ENCODE results near the gene CFDP1. TPM values are rescaled to one million over a fixed set of nuclear protein-coding genes. Genes with fewer than 3 reads are reported as not detected.

Gene CFDP1
- total RNA-seq, 1 donor from 2014 or later, result 35.4 TPM

DNA sequence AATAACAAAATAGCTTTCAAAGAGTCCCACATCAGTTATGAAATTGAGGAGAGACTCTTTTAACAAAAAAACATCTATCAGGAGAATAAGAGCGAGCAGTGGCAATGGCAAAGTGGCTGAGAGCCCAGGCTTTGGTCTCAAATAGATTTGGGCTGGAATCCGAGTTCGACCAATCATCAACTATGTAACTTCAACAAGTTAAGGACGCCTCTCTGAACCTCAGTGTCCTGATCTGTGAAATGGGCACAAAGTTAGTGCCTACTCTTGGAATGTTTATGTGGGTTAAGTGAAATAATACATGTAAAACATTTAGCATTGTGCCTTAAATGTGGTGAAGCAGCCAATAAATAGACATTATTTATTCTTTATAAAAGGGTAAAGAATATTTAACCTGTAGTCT is 45.4 kb downstream of the CFDP1 start:
- H3K27ac Mint-ChIP-seq, result no peak overlapping the region
- H3K27me3 Mint-ChIP-seq (ENCODE audit: insufficient read depth), result peaks cover 7% of the 10 kb centered on the region
- H3K4me3 Mint-ChIP-seq, result no peak overlapping the region
- intact Hi-C loops (cut with micrococcal nuclease), result loop anchor here (5.0 to 10.0 kb wide), 3 partner anchors 374 to 683 kb away; partner anchors contain the start of gene MLKL
- no peaks in the 10 kb centered on the region for H3K9me3 Mint-ChIP-seq
- no peaks in the 10 kb centered on the region for H3K4me1 Mint-ChIP-seq (ENCODE audit: low read depth)
- no peak for DNase-seq (ENCODE audit: low spot score)
- peaks cover 10% of the 10 kb centered on the region for H3K36me3 Mint-ChIP-seq (ENCODE audit: low read depth)

DNA sequence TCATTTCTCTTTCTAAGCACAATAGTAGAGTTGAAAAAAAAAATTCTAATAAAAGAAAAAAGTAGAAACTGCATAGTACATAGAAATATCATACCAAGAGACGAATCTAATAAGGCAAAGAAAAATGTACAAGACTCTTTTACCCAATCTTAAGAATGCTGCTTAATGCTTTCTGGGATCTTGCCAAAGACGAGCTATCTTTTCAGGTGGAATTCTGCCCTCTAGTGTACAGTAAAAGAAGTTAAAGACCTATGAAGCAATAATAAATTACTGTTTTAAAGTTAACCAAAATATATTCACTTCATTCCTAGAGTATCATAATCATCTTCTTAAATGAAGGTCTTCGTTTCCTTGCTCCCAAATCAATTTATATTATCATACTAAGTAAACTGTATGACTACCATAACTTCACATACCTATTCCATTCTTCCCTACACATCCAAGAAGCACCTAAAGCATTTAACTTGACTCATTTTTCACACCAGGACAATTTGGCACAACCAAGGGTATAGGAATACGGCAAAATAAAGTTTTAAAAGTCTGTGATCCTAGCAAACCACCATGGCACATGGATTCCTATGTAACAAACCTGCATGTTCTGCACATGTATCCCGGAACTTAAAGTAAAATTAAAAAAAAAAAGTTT is 47.7 kb downstream of the CFDP1 start:
- Mint-ChIP-seq H3K27ac (no peak overlapping the region), H3K4me1 (ENCODE audit: low read depth) (peaks cover 4% of the 10 kb centered on the region), H3K36me3 (ENCODE audit: low read depth) (peaks cover 19% of the 10 kb centered on the region), H3K9me3 (no peaks in the 10 kb centered on the region), H3K27me3 (ENCODE audit: insufficient read depth) (peaks cover 14% of the 10 kb centered on the region), H3K4me3 (no peak overlapping the region)
- no peak for DNase-seq (ENCODE audit: low spot score)
- intact Hi-C loops (cut with micrococcal nuclease), result loop anchor here (1.0 to 10.0 kb wide), 5 partner anchors 151 to 681 kb away; partner anchors contain the start of gene MLKL

DNA sequence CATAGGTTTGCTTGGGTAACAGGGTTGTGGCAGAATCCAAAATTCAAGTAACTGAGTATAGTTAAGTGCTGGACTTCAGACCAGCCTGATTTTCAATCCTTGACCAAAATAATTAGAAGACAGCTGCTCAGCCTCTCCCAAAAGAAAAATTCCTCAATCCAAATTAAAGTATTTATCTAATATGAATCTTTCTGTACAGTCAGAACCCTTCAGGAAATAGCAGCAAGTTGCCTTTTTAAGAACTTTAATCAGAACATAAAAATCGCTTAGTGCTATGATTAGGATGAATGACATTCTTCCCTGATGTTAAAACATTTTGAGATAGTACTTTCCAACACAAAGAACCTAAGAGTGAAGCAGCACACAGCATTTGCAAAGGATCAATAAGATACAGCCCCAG is 50.2 kb downstream of the CFDP1 start:
- H3K9me3 Mint-ChIP-seq, result no peaks in the 10 kb centered on the region
- H3K27me3 Mint-ChIP-seq (ENCODE audit: insufficient read depth), result peaks cover 26% of the 10 kb centered on the region
- H3K4me1 Mint-ChIP-seq (ENCODE audit: low read depth), result peaks cover 27% of the 10 kb centered on the region
- peaks cover 30% of the 10 kb centered on the region for H3K36me3 Mint-ChIP-seq (ENCODE audit: low read depth)
- H3K27ac Mint-ChIP-seq, result no peak overlapping the region
- intact Hi-C loops (cut with micrococcal nuclease), result loop anchor here (5.0 to 10.0 kb wide), 3 partner anchors 239 to 678 kb away; partner anchors contain the start of genes ADAT1 and MLKL
- no peak overlapping the region for H3K4me3 Mint-ChIP-seq
- no peak for DNase-seq (ENCODE audit: low spot score)

DNA sequence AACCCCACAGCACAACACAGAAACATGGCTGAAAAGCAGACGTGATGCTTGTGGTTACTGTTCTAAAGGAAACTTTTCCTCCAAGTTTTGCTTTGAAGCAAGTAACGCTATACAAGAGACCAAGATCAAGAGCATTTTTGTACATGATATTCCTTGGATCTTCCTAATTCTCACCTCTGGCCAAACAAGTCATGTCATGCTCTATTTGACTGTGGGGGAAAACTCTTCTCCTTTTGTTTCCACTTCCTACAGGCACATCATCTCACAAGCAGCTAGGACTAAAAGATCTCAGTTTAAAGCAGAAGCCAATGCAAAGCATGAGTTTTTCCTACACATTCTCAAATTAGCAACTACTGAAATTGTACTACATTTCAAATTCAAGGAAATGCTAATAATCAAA is 50.7 kb downstream of the CFDP1 start:
- Mint-ChIP-seq H3K4me3 (no peak overlapping the region), H3K4me1 (ENCODE audit: low read depth) (peaks cover 27% of the 10 kb centered on the region), H3K27ac (no peak overlapping the region), H3K27me3 (ENCODE audit: insufficient read depth) (peaks cover 31% of the 10 kb centered on the region), H3K36me3 (ENCODE audit: low read depth) (peaks cover 35% of the 10 kb centered on the region), H3K9me3 (no peaks in the 10 kb centered on the region)
- DNase-seq (ENCODE audit: low spot score), result no peak
- intact Hi-C loops (cut with micrococcal nuclease), result loop anchor here (5.0 to 10.0 kb wide), 3 partner anchors 240 to 678 kb away; partner anchors contain the start of genes ADAT1 and MLKL

DNA sequence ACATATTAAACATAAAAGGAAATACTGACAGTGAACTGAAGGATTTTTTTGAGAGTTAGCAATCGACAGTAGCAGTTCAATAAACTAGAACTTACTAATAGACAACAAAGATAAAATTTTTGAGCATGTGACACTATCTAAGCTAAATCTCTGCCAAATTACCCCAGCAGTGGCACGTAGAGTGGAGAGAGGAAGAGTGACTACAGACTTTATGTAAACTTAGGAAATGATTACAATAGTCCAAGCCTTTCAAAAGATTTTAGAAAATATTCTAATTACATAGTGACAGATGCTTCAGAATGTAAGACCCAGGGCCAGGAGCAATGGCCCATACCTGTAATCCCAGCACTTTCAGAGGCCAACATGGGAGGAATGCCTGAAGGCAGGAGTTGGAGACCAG is 52.4 kb downstream of the CFDP1 start:
- peaks cover 38% of the 10 kb centered on the region for H3K27me3 Mint-ChIP-seq (ENCODE audit: insufficient read depth)
- H3K4me3 Mint-ChIP-seq, result no peak overlapping the region
- H3K27ac Mint-ChIP-seq, result no peak overlapping the region
- no peak for DNase-seq (ENCODE audit: low spot score)
- H3K4me1 Mint-ChIP-seq (ENCODE audit: low read depth), result peaks cover 27% of the 10 kb centered on the region
- peaks cover 43% of the 10 kb centered on the region for H3K36me3 Mint-ChIP-seq (ENCODE audit: low read depth)
- intact Hi-C loops (cut with micrococcal nuclease), result loop anchor here (1.0 to 10.0 kb wide), 4 partner anchors 182 to 676 kb away; partner anchors contain the start of genes ADAT1 and MLKL
- no peaks in the 10 kb centered on the region for H3K9me3 Mint-ChIP-seq

- H3K9me3 Mint-ChIP-seq, result no peaks in the 10 kb centered on the region
- peaks cover 27% of the 10 kb centered on the region for H3K4me1 Mint-ChIP-seq (ENCODE audit: low read depth)
- H3K4me3 Mint-ChIP-seq, result peak overlapping the region; percentile 41
- peaks cover 40% of the 10 kb centered on the region for H3K27me3 Mint-ChIP-seq (ENCODE audit: insufficient read depth)
- peak overlapping the region; percentile 36 for H3K27ac Mint-ChIP-seq
- intact Hi-C loops (cut with micrococcal nuclease), result loop anchor here (1.0 to 10.0 kb wide), 8 partner anchors 22 to 888 kb away; partner anchors contain the start of genes ADAT1, MLKL and TMEM170A
- H3K36me3 Mint-ChIP-seq (ENCODE audit: low read depth), result peaks cover 44% of the 10 kb centered on the region
- DNase-seq (ENCODE audit: low spot score), result peak; percentile 21
Observed at GRCh38 chr16:75379911-75380847, 53.1 kb downstream of the CFDP1 start.

DNA sequence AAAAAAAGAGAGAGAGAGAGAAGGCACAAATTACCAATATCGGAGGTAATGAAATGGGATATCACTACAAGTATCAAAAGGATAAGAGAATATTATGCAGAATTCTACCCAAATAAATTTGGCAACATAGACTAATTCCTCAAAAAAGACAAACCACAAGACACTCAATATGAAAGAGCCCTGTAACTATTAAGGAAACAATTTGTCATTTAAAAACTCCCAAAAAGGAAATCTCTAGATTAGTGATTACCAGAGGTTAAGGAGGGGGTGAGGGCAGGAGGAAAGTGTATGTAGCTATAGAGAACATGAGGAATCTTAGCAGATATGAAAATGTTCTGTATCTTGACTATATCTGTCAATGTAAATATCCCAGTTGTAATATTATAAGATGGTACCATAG is 54.0 kb downstream of the CFDP1 start:
- no peak for DNase-seq (ENCODE audit: low spot score)
- Mint-ChIP-seq H3K27me3 (ENCODE audit: insufficient read depth) (peaks cover 42% of the 10 kb centered on the region), H3K36me3 (ENCODE audit: low read depth) (peaks cover 48% of the 10 kb centered on the region), H3K4me3 (peak overlapping the region; percentile 28), H3K9me3 (no peaks in the 10 kb centered on the region), H3K27ac (peak overlapping the region; percentile 37), H3K4me1 (ENCODE audit: low read depth) (peaks cover 27% of the 10 kb centered on the region)
- intact Hi-C loops (cut with micrococcal nuclease), result loop anchor here (1.0 to 5.0 kb wide), 4 partner anchors 23 to 887 kb away; partner anchors contain the start of gene TMEM170A

DNA sequence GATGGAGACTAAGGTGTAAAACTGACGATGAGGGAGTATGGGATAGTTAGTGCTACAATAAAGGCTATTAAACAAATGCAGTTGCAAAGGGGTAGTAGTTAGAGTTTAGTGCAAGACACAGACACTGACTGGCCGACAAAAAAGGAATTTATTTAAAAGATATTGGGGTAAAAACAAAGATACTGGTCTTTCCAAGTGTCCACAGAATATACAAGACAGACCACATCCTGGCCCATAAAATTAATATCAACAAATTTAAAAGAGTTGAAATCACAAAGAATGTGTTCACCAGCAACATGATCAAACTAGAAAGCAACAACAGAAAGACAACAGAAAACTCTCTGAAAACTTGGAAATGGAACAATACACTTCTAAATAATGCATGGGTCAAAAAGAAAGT is 54.7 kb downstream of the CFDP1 start:
- H3K27ac Mint-ChIP-seq, result no peak overlapping the region
- intact Hi-C loops (cut with micrococcal nuclease), result loop anchor here (1.0 to 5.0 kb wide), 4 partner anchors 24 to 886 kb away; partner anchors contain the start of gene TMEM170A
- no peak for DNase-seq (ENCODE audit: low spot score)
- peaks cover 27% of the 10 kb centered on the region for H3K4me1 Mint-ChIP-seq (ENCODE audit: low read depth)
- H3K36me3 Mint-ChIP-seq (ENCODE audit: low read depth), result peaks cover 48% of the 10 kb centered on the region
- peaks cover 40% of the 10 kb centered on the region for H3K27me3 Mint-ChIP-seq (ENCODE audit: insufficient read depth)
- H3K9me3 Mint-ChIP-seq, result no peaks in the 10 kb centered on the region
- no peak overlapping the region for H3K4me3 Mint-ChIP-seq

DNA sequence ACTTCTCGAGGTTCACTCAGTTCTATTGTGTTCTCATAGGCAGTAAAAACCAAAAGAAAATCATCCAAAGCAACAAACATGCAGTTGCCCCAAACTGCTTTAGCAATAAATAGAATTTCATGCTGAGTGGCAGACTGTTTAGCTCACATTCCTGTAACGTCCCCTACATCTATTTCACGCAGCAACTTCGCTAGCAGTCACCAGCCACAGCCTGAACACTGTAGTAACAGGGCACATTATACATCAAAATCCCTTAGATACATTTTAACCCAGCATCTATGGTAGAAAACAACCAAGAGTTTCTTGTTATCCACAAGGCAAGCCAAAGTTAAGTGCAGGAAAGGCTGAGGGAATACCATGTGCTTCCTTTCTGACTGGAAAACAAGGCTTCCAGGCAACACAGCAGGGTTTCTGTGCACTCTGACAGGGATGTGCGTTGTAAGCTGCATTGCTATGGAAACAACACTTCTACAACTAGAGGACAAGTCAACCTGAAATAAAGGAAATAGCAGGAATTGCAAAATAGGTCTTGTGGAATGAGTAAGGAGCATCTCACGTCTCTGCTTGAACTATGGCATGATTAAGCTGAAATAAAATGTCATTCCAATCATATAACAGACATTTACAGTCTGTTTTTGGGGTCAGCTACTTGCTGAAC is 55.4 kb downstream of the CFDP1 start:
- H3K9me3 Mint-ChIP-seq, result no peaks in the 10 kb centered on the region
- no peak overlapping the region for H3K4me3 Mint-ChIP-seq
- H3K27me3 Mint-ChIP-seq (ENCODE audit: insufficient read depth), result peaks cover 35% of the 10 kb centered on the region
- peaks cover 47% of the 10 kb centered on the region for H3K36me3 Mint-ChIP-seq (ENCODE audit: low read depth)
- intact Hi-C loops (cut with micrococcal nuclease), result loop anchor here (2.0 to 5.0 kb wide), 2 partner anchors 87 to 886 kb away; partner anchors contain the start of gene TMEM170A
- H3K27ac Mint-ChIP-seq, result no peak overlapping the region
- peaks cover 27% of the 10 kb centered on the region for H3K4me1 Mint-ChIP-seq (ENCODE audit: low read depth)
- no peak for DNase-seq (ENCODE audit: low spot score)

GRCh38 chr16:75376475-75377161 is 56.7 kb downstream of the CFDP1 start:
- Mint-ChIP-seq H3K27ac (no peak overlapping the region), H3K4me1 (ENCODE audit: low read depth) (peaks cover 27% of the 10 kb centered on the region), H3K27me3 (ENCODE audit: insufficient read depth) (peaks cover 38% of the 10 kb centered on the region), H3K9me3 (no peaks in the 10 kb centered on the region), H3K36me3 (ENCODE audit: low read depth) (peaks cover 41% of the 10 kb centered on the region), H3K4me3 (no peak overlapping the region)
- intact Hi-C loops (cut with micrococcal nuclease), result loop anchor here (5.0 kb wide), 1 partner anchor 884 kb away; no protein-coding TSS in a partner anchor
- DNase-seq (ENCODE audit: low spot score), result no peak

DNA sequence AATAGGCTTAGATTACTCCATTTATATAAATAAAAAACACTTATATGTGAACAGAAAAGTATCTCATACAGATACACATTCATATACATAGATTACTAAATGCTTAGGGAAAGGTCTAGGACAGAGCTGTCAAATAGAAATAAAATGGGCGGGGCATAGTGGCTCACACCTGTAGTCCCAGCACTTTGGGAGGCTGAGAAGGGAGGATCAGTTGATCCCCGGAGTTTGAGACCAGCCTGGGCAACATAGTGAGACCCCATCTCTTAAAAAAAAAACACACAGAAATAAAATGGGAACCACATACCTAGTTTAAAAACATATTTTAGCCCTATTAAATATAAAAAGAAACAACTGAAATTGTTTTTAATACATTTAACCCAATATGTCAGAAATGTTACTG is 58.9 kb downstream of the CFDP1 start:
- intact Hi-C loops (cut with micrococcal nuclease), result no loop called here
- no peak for DNase-seq (ENCODE audit: low spot score)
- peaks cover 29% of the 10 kb centered on the region for H3K27me3 Mint-ChIP-seq (ENCODE audit: insufficient read depth)
- H3K4me3 Mint-ChIP-seq, result no peak overlapping the region
- peaks cover 13% of the 10 kb centered on the region for H3K4me1 Mint-ChIP-seq (ENCODE audit: low read depth)
- no peak overlapping the region for H3K27ac Mint-ChIP-seq
- H3K36me3 Mint-ChIP-seq (ENCODE audit: low read depth), result peaks cover 28% of the 10 kb centered on the region
- no peaks in the 10 kb centered on the region for H3K9me3 Mint-ChIP-seq

All from activated T-helper 1 cell treated with anti-CD3 and anti-CD28 coated beads, Interleukin-12 subunit alpha, Interleukin-12 subunit beta, Interleukin-2, Interleukin-4 antibody, amounts not matched to agents 30 ng/mL and 10 ng/mL and 1 ng/mL, durations not matched to agents 14 hours and 24 hours and 36 hours (primary cell).